Esophagus (tissue), 2 donors: ENCODE data around the gene CES4A. TPM values are rescaled to one million over a fixed set of nuclear protein-coding genes. Genes with fewer than 3 reads are reported as not detected.

Experiments used
- H3K27ac ChIP-seq, 2 donors: one replicate each; pipeline ENCODE4 v1.5.1; 2013; ENCODE audit warnings: low read depth in 2 of 2, mild to moderate bottlenecking in 2 of 2, inconsistent platforms in 1 of 2, low read length in 1 of 2, moderate library complexity in 1 of 2
- H3K27me3 ChIP-seq, 2 donors: one replicate each; pipeline ENCODE4 v1.6.1; 2013; ENCODE audit warnings: low read length in 2 of 2, control low read depth in 1 of 2, mild to moderate bottlenecking in 1 of 2; ENCODE audit not compliant: insufficient read depth in 2 of 2, control insufficient read depth in 1 of 2
- H3K36me3 ChIP-seq, 2 donors: one replicate each; pipeline ENCODE4 v1.6.1; 2013; ENCODE audit warnings: low read length in 1 of 2; ENCODE audit not compliant: control insufficient read depth in 2 of 2, insufficient read depth in 2 of 2
- H3K4me1 ChIP-seq, 2 donors: one replicate each; pipeline ENCODE4 v1.6.1; 2013; ENCODE audit warnings: low read length in 1 of 2; ENCODE audit not compliant: control insufficient read depth in 2 of 2, insufficient read depth in 2 of 2
- H3K4me3 ChIP-seq, 2 donors: one replicate each; pipeline ENCODE4 v1.5.1; 2013; ENCODE audit warnings: low read length in 2 of 2, mild to moderate bottlenecking in 2 of 2, low read depth in 1 of 2, moderate library complexity in 1 of 2
- H3K9me3 ChIP-seq, 2 donors: one replicate each; pipeline ENCODE4 v1.6.1; 2013; ENCODE audit warnings: mild to moderate bottlenecking in 2 of 2, low read depth in 1 of 2, low read length in 1 of 2, moderate library complexity in 1 of 2; ENCODE audit not compliant: control insufficient read depth in 2 of 2, insufficient read depth in 1 of 2
- WGBS, 2 donors: extraction: QIAGEN DNeasy Blood & Tissue Kit; methylation state at CpG; one replicate each; pipeline ENCODE4 v1.1.7; 2013; 5-methylcytosine and 5-hydroxymethylcytosine counted together
- polyA plus RNA-seq, 2 donors: library from polyadenylated mRNA; stranded (reverse); fragments of 200-250 nt; gene quantifications; one replicate each; pipeline ENCODE4 v1.2.3, GENCODE V29; 2013
- donor health status: healthy with polysubstance abuse.
- donor health status: Bipolar disorder and iron deficiency.

Gene CES4A
- polyA plus RNA-seq, 2 donors, result 10.1 to 17.5 TPM

GRCh38 chr16:67026570-67026969 is 38.2 kb downstream of the CES4A start:
- H3K9me3 ChIP-seq, result no peaks in the 10 kb centered on the region
- no peak overlapping the region for H3K4me3 ChIP-seq
- H3K27ac ChIP-seq, result no peak overlapping the region
- WGBS, 2 donors, result 87 to 96% methylated on average over 4 of the region's 4 CpGs
- H3K4me1 ChIP-seq, result peaks cover 0 to 2% of the 10 kb centered on the region in 2 donors
- H3K36me3 ChIP-seq, result no peaks in the 10 kb centered on the region
- no peaks in the 10 kb centered on the region for H3K27me3 ChIP-seq

- Histone ChIP-seq H3K27me3 (no peaks in the 10 kb centered on the region), H3K36me3 (no peaks in the 10 kb centered on the region), H3K9me3 (no peaks in the 10 kb centered on the region), H3K4me3 (no peak overlapping the region), H3K27ac (no peak overlapping the region), H3K4me1 (peaks cover 0 to 2% of the 10 kb centered on the region in 2 donors)
- whole genome bisulfite sequencing, 2 donors, result 94 to 95% methylated on average over 6 of the region's 6 CpGs
Observed at GRCh38 chr16:67027046-67027445, 38.7 kb downstream of the CES4A start.

- peak overlapping the region; percentile 97 to 99 for H3K27ac ChIP-seq
- peak overlapping the region; percentile 81 to 98 for H3K4me3 ChIP-seq
- no peaks in the 10 kb centered on the region for H3K27me3 ChIP-seq
- 27 to 47% methylated on average over 8 to 10 of the region's 10 CpGs for WGBS, 2 donors
- H3K36me3 ChIP-seq, result no peaks in the 10 kb centered on the region
- no peaks in the 10 kb centered on the region for H3K9me3 ChIP-seq
- H3K4me1 ChIP-seq, result peaks cover 0 to 2% of the 10 kb centered on the region in 2 donors
Observed at GRCh38 chr16:67028167-67028695, 39.8 kb downstream of the CES4A start.

DNA sequence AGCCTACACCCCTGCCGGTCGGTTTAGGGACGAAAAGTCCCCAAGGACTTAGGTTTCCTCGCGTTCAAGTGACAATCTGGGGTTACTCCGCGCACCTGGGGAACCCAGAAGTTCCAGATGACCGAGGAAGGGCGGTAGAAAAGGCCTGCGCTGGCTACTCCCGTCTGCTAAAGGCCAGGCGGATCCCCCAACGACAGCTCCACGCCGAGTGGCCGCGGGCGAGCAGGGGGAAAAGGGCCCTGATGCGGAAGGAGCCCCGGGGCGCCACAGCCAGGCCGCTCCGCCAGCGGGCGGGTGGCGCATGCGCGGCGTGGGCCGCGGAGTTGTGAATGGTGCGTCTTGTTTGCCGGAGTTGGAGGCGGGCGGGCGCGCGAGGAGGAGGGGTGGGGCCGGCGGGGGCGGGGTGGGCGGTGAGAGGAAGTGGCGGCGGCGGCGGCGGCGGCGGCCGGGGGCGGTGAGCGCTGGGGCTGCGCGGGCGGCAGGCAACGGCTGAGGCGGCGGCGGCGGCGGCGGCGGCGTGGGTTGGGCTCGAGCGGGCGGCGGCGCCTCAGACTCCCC is 40.4 kb downstream of the CES4A start, which contains the start of gene CBFB:
Gene CBFB, plus strand, starts transcription at position 454 of the 558 bp plus-strand sequence. CDS start 259 bp downstream, outside the sequence.
- no peaks in the 10 kb centered on the region for H3K36me3 ChIP-seq
- H3K27me3 ChIP-seq, result no peaks in the 10 kb centered on the region
- WGBS, 2 donors, result 1% methylated on average over 33 to 69 of the region's 69 CpGs
- no peaks in the 10 kb centered on the region for H3K9me3 ChIP-seq
- peak within 1 kb of the TSS; percentile 81 to 98 for H3K4me3 ChIP-seq
- peaks cover 0 to 2% of the 10 kb centered on the region in 2 donors for H3K4me1 ChIP-seq
- peak within 1 kb of the TSS; percentile 97 to 99 for H3K27ac ChIP-seq

DNA sequence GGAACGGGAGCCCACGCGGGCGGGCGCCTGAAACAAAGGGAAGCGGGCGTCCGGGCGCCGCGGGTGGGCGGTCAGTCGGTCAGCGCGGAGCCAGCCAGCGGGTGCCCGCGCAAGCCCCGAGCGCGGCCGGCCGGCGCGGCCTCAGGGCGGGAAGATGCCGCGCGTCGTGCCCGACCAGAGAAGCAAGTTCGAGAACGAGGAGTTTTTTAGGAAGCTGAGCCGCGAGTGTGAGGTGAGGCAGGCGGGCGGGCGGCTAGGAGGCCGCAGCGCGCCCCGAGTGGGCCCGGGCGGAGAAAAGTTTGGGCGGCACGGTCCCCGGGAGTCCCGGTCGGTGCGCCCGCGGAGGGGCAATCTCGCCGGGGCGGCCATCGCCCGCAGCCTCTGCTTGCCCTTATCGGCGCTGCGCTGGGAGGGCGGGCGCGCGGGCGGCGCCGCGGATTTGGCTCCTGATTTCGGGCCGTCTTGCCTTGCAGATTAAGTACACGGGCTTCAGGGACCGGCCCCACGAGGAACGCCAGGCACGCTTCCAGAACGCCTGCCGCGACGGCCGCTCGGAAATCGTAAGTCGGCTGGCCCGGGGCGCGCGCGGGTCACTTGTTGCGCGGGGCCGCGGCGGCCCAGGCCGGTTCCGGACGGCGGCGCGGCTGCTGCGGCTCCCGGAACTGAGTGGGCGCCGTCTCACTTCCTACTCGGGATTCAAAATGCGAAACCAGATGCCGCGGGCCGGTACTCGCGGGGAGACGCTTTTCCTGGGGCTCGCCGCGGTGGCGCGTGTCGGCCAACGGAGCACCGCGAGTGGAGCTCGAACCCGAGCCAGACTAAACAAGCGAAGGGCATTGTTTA is 41.1 kb downstream of the CES4A start:
- no peaks in the 10 kb centered on the region for H3K27me3 ChIP-seq
- peak overlapping the region; percentile 88 to 99 for H3K27ac ChIP-seq
- no peaks in the 10 kb centered on the region for H3K36me3 ChIP-seq
- no peaks in the 10 kb centered on the region for H3K9me3 ChIP-seq
- H3K4me3 ChIP-seq, result peak overlapping the region; percentile 81 to 98
- 0 to 1% methylated on average over 96 to 123 of the region's 123 CpGs for WGBS, 2 donors
- peaks cover 0 to 2% of the 10 kb centered on the region in 2 donors for H3K4me1 ChIP-seq

DNA sequence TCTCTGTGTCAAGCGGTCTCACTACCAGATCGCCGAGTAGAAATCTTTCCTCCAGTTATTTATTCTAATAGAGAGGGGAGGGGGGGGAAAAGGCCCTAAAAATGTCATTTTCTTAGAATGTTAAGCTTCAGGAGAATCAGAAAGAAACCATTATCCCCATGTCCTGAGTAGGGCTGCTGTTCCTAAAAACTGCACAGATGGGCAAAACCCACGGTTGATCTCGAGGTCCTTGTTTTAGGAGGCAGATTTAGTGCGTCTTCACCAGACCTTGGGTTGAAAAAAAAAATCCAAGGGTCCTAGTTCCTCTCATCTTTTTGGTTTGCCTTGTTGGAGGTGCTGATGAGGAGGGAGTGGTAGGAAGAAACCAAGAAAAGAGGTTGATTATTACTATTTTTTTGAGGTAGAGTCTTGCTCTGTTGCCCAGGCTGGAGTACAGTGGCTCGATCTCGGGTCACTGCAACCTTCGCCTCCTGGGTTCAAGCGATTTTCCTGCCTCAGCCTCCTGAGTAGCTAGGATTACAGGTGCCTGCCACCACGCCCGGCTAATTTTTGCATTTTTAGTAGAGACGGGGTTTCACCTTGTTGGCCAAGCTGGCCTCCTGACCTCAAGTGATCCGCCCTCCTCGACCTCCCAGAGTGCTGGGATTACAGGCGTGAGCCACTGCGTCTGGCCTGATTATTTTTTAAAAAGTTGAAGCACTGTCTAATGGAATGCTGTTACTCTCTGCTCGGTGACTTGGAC is 42.0 kb downstream of the CES4A start:
- Histone ChIP-seq H3K9me3 (no peaks in the 10 kb centered on the region), H3K36me3 (no peaks in the 10 kb centered on the region), H3K27ac (peak overlapping the region; percentile 88 to 99), H3K4me1 (peaks cover 0 to 2% of the 10 kb centered on the region in 2 donors), H3K4me3 (peak overlapping the region; percentile 81 to 98), H3K27me3 (no peaks in the 10 kb centered on the region)
- WGBS, 2 donors, result 43 to 47% methylated on average over 18 of the region's 18 CpGs

DNA sequence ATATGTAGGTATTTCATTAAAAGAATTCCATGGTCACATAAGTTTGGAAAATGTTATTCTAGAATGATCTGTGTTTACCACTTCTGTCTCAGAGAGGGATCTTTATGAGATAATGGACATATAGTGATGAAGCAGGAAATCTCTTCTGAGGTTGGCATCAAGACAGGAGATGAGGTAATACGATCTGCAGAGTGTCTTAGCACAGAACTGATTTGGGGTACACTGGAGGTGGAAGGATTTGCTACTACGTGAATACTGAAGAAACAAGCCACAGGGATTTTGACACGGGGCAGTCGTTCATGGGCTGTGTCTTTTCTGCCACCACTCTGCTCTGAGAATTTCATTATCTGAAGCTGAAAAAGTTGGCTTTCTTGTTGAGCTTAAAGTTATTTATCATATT is 46.1 kb downstream of the CES4A start:
- Histone ChIP-seq H3K4me3 (no peak overlapping the region), H3K27me3 (no peaks in the 10 kb centered on the region), H3K9me3 (no peaks in the 10 kb centered on the region), H3K36me3 (no peaks in the 10 kb centered on the region), H3K27ac (no peak overlapping the region), H3K4me1 (no peaks in the 10 kb centered on the region)
- WGBS, 2 donors, result 36 to 44% methylated on average over 4 of the region's 4 CpGs

DNA sequence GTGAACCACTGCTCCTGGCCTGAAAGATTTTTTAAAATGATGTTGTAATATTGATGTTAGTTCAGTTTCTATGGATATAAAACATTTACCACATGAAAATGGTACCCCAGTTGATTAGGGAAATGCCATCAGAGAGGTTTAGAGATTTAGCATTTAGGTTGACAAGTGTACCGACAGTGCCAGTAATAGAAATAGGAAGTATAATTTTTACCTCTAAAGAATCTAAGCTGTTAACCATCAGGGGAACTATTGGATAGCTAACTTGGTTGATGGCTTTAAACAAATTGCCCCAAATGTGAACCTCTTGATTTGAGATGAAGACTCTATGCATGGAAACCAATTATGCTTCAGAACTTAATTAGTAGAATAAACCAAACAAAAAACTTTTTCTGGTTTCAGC is 47.0 kb downstream of the CES4A start:
- H3K36me3 ChIP-seq, result no peaks in the 10 kb centered on the region
- no peaks in the 10 kb centered on the region for H3K27me3 ChIP-seq
- no peak overlapping the region for H3K27ac ChIP-seq
- H3K4me3 ChIP-seq, result no peak overlapping the region
- H3K4me1 ChIP-seq, result no peaks in the 10 kb centered on the region
- WGBS, 2 donors, result 86 to 90% methylated on average over 1 of the region's 1 CpG
- H3K9me3 ChIP-seq, result no peaks in the 10 kb centered on the region

DNA sequence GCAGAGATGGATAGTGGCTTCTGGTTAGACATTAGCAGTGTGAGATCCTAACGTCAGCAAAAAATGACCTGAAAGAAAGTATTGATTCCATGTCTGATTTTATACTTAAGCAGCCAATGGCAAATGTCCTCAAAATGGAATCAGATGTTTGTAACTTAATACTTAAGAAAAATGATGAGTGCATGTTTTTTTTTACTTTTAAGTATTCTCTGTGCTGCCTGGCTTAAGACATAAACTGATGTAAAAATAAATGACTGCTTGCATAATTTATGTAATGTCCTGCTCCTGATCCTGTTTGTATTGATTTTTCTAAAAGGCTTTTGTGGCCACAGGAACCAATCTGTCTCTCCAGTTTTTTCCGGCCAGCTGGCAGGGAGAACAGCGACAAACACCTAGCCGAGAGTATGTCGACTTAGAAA is 47.9 kb downstream of the CES4A start:
- Histone ChIP-seq H3K4me3 (no peak overlapping the region), H3K36me3 (peaks cover 0 to 4% of the 10 kb centered on the region in 2 donors), H3K4me1 (no peaks in the 10 kb centered on the region), H3K27me3 (no peaks in the 10 kb centered on the region), H3K9me3 (no peaks in the 10 kb centered on the region), H3K27ac (no peak overlapping the region)
- WGBS, 2 donors, result 77 to 84% methylated on average over 5 of the region's 5 CpGs
